Testis (tissue), 3 donors: ENCODE results near the gene SLC38A7. TPM values are rescaled to one million over a fixed set of nuclear protein-coding genes. Genes with fewer than 3 reads are reported as not detected.

Experiments used
- DNase-seq: peaks from one replicate; pipeline ENCODE4 v3.0.0-alpha.2; 2019
- H3K27ac ChIP-seq, 2 donors: fragments of 200-600 bp; sonication (generic); one replicate each; pipeline ENCODE4 v1.5.1; 2019
- H3K27me3 ChIP-seq: fragments of 200-600 bp; sonication (generic); one replicate; pipeline ENCODE4 v1.5.1; 2019
- H3K36me3 ChIP-seq: fragments of 200-600 bp; sonication (generic); one replicate; pipeline ENCODE4 v1.5.1; 2017; ENCODE audit warnings: low read depth; ENCODE audit errors: missing control alignments
- H3K4me1 ChIP-seq: fragments of 200-600 bp; sonication (generic); one replicate; pipeline ENCODE4 v1.5.1; 2019
- H3K4me3 ChIP-seq, 2 donors: fragments of 200-600 bp; sonication (generic); one replicate each; pipeline ENCODE4 v1.5.1; 2017 to 2019
- H3K9me3 ChIP-seq: fragments of 200-600 bp; sonication (generic); one replicate; pipeline ENCODE4 v1.5.1; 2017
- POLR2A ChIP-seq: fragments of 450-650 bp; IDR thresholded peaks from one replicate; pipeline ENCODE4 v1.6.1; 2017; ENCODE audit warnings: antibody characterized with exemption, mild to moderate bottlenecking, moderate library complexity
- WGBS, 2 donors: methylation state at CpG; one replicate each; pipeline ENCODE4 v1.1.5; 2018; 5-methylcytosine and 5-hydroxymethylcytosine counted together
- intact Hi-C: fragments of 100-400 bp; cut with DNase I; formaldehyde crosslinking; loops from one replicate; pipeline ENCODE4 v1.15.1; 2023; ENCODE audit warnings: low total_unique reads
- polyA plus RNA-seq: library from polyadenylated mRNA; stranded (reverse); fragments of 350-450 nt; fragmentation: Illumina TruSeq; extraction: RNeasy Lipid Tissue Mini Kit (QIAGEN cat#74804); gene quantifications from one replicate; pipeline ENCODE4 v1.2.3, GENCODE V29; 2014; ENCODE audit warnings: low read depth, low replicate concordance; ENCODE audit not compliant: insufficient read depth
- total RNA-seq, 2 donors: library from RNA; depleted of rRNA; stranded (reverse); fragments of >200 nt; gene quantifications; one replicate each; pipeline ENCODE4 v1.2.3, GENCODE V29; 2016
- TF ChIP-seq, protein P1 (sequence below), 3 experiments: fragments of 450-650 bp in 2 of 3; fragments of 200-600 bp in 1 of 3; sonication (generic) in 1 of 3; IDR thresholded peaks; one replicate each; pipeline ENCODE4 v1.5.1; 2016 to 2019; ENCODE audit warnings: antibody characterized with exemption in 3 of 3, mild to moderate bottlenecking in 2 of 3, moderate library complexity in 1 of 3

The SLC38A7 gene
- total and polyA plus RNA-seq, 3 donors from 2014 or later = 37.4 to 76.4 (median 66.6) TPM

DNA sequence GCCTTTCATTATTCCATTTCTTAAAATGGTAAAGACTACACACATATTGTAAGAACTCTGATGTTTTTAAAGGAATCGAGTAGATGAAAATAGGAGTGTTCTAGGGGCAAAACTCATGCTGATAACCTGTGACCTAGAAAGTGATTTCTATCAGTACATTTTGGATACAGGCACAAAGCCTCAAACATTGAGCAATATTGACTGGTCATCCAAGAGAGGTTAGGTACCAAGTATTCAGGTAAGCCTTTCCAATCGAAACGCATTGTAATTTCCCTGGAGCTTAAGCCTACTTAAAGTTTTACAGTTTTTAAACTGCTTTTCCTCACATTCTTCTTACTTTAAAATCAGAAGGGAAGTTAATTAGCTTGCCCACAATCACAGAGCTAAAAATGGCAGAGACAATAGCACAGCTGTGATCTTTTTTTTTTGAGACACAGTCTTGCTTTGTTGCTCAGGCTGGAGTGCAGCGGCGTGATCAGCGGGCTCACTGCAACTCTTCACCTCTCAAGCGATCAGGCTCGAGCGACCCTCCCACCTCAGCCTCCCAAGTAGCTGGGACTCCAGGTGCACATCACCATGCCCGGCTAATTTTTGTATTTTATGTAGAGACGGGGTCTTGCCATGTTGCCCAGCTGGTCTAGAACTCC is 46.3 kb upstream of the SLC38A7 start:
- TF ChIP-seq, protein P1, sequence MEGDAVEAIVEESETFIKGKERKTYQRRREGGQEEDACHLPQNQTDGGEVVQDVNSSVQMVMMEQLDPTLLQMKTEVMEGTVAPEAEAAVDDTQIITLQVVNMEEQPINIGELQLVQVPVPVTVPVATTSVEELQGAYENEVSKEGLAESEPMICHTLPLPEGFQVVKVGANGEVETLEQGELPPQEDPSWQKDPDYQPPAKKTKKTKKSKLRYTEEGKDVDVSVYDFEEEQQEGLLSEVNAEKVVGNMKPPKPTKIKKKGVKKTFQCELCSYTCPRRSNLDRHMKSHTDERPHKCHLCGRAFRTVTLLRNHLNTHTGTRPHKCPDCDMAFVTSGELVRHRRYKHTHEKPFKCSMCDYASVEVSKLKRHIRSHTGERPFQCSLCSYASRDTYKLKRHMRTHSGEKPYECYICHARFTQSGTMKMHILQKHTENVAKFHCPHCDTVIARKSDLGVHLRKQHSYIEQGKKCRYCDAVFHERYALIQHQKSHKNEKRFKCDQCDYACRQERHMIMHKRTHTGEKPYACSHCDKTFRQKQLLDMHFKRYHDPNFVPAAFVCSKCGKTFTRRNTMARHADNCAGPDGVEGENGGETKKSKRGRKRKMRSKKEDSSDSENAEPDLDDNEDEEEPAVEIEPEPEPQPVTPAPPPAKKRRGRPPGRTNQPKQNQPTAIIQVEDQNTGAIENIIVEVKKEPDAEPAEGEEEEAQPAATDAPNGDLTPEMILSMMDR (IDR thresholded peaks at IDR 0.05) = no peak
- no peak for TF ChIP-seq POLR2A
- WGBS, 2 donors = 88 to 90% methylated on average over 11 of the region's 11 CpGs
- intact Hi-C loops = no loop called here

DNA sequence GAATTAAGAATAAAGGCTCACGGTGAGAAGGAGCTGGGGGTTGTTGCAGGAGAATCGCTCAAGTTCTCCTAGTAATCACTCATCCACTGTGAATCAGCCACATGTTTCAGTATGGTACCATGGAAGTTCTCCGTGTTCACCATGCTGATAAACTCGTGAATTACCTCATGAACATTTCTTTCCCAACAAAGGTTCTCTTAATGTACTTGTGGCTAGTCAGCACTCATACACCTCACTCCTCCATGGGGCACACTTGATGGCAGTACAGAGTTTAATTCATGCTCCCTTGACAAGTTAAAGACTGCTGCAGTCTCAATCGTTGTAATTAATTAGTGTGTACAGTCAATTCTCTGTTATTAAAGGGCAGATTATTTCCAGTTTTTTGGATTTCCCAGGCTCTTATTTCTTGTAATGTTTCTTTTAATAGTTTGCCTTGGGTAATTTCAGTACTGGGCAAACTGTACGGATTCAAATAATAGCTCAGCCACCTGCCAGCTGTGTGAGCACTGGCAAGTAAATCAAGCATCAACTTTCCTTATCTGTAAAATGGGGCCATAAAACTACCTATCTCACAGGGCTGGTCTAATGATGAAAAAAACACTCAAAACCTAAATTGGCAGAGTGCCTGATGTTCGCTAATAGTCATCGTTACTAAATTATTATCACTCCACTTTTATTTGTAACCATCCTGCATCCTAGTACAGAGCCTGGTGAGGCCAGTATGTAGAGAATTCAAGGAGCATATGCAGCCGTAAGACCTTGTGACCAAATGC is 43.4 kb upstream of the SLC38A7 start:
- Histone ChIP-seq H3K27ac (peak overlapping the region; percentile 31 to 61), H3K9me3 (no peaks in the 10 kb centered on the region), H3K36me3 (no peaks in the 10 kb centered on the region), H3K27me3 (no peaks in the 10 kb centered on the region), H3K4me3 (no peak overlapping the region), H3K4me1 (peaks cover 12% of the 10 kb centered on the region)
- intact Hi-C loops = no loop called here
- TF ChIP-seq POLR2A = no peak
- TF ChIP-seq, protein P1 (IDR thresholded peaks at IDR 0.05) = no peak
- no peak for DNase-seq
- WGBS, 2 donors = 66 to 80% methylated on average over 9 of the region's 9 CpGs

More for the DNA sequence above, 46.3 kb upstream of the SLC38A7 start:
- DNase-seq = no peak
- H3K36me3 ChIP-seq = no peaks in the 10 kb centered on the region
- H3K27me3 ChIP-seq = no peaks in the 10 kb centered on the region
- H3K9me3 ChIP-seq = no peaks in the 10 kb centered on the region
- H3K27ac ChIP-seq = no peak overlapping the region
- H3K4me3 ChIP-seq = no peak overlapping the region
- peaks cover 12% of the 10 kb centered on the region for H3K4me1 ChIP-seq

- 66 to 69% methylated on average over 9 of the region's 9 CpGs for WGBS, 2 donors
- peak; percentile 68 for DNase-seq
- H3K27ac ChIP-seq = peak overlapping the region in 1 of 2 donors; percentile 31
- no peak overlapping the region for H3K4me3 ChIP-seq
- TF ChIP-seq, protein P1 (IDR thresholded peaks at IDR 0.05) = no peak
- no peak for TF ChIP-seq POLR2A
- H3K27me3 ChIP-seq = no peaks in the 10 kb centered on the region
- H3K36me3 ChIP-seq = no peaks in the 10 kb centered on the region
- peaks cover 8% of the 10 kb centered on the region for H3K4me1 ChIP-seq
- intact Hi-C loops = no loop called here
- no peaks in the 10 kb centered on the region for H3K9me3 ChIP-seq
Measured at GRCh38 chr16:58727028-58727781, 42.6 kb upstream of the SLC38A7 start.

- TF ChIP-seq POLR2A = no peak
- TF ChIP-seq, protein P1 (IDR thresholded peaks at IDR 0.05) = no peak
- DNase-seq = no peak
- Histone ChIP-seq H3K27ac (no peak overlapping the region), H3K4me1 (no peaks in the 10 kb centered on the region), H3K27me3 (no peaks in the 10 kb centered on the region), H3K4me3 (no peak overlapping the region), H3K9me3 (no peaks in the 10 kb centered on the region), H3K36me3 (no peaks in the 10 kb centered on the region)
- intact Hi-C loops = no loop called here
- WGBS, 2 donors = 72 to 96% methylated on average over 3 of the region's 3 CpGs
Measured at GRCh38 chr16:58723109-58723508, 38.5 kb upstream of the SLC38A7 start.
